ENCODE data around the gene ADARB2.

- TF ChIP-seq, protein P1, sequence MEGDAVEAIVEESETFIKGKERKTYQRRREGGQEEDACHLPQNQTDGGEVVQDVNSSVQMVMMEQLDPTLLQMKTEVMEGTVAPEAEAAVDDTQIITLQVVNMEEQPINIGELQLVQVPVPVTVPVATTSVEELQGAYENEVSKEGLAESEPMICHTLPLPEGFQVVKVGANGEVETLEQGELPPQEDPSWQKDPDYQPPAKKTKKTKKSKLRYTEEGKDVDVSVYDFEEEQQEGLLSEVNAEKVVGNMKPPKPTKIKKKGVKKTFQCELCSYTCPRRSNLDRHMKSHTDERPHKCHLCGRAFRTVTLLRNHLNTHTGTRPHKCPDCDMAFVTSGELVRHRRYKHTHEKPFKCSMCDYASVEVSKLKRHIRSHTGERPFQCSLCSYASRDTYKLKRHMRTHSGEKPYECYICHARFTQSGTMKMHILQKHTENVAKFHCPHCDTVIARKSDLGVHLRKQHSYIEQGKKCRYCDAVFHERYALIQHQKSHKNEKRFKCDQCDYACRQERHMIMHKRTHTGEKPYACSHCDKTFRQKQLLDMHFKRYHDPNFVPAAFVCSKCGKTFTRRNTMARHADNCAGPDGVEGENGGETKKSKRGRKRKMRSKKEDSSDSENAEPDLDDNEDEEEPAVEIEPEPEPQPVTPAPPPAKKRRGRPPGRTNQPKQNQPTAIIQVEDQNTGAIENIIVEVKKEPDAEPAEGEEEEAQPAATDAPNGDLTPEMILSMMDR (IDR thresholded peaks at IDR 0.05) = no peak
- no peak for TF ChIP-seq POLR2A (IDR thresholded peaks at IDR 0.05)
Observed at GRCh38 chr10:1465418-1465911, 271.9 kb downstream of the ADARB2 start.

All from testis (tissue), 2 donors.